Measurements from ENCODE around the gene SV2A.
"Not testable (repeated sequence)": the region's sequence is repeated elsewhere in the genome, so short reads cannot be mapped to it uniquely, and the experiment has no call there.

Gene SV2A

DNA sequence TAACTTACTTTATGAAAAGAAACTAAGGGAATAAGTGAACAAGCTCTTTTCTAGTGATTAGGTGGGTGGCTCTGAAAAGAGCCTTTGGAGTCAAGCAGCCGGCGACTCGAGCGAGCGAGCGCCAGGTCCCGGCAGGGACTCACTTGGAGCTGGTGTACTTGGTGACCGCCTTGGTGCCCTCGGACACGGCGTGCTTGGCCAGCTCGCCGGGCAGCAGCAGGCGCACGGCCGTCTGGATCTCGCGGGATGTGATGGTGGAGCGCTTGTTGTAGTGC lies 31.6 kb downstream of the SV2A start:
- not testable (repeated sequence) for DNase-seq

GRCh38 chr1:149885339-149886120 lies 32.1 kb downstream of the SV2A start:
- DNase-seq: peak; percentile 86

DNA sequence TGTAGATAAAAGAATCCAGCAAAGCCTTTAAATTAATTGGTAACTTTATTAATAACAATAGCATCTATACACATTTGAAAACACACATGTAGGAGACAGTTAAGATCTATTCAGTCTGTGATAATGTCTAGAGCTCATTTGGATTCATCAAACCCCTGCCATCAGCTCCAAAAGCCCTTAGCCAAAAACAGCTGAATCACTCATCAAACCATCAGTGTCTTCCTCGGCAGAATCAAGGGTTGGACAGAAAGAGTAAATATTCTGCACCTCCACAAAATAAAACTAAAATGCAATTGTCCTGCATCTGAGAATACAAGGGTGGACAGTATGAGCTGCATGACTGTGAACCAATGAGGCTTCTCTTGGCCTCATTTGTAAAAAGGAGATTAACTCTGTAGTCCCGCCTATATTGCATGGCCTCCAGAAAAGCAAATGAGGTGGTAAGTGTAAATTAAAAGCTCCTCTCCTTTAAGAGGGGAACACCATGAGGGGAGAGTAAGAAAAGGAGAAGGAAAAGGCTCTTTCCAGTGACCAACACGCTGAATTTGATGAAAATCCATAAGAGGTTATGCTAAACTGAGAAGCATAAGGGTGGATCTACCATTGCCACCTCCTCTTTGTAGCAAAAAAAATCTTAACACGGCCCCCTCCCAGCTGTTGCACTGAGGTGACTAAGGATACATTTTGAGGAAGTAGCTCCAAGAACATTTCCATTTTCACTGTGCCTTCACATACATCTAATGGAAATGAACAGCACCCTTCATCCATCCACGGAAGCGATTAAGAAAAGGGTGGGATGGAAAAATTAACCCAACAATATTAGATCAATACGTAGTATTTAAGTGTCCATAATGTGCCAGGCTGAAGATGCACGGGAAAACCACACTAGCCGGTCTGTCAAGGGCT lies 33.0 kb downstream of the SV2A start:
- peak; percentile 17 to 42 for DNase-seq

DNA sequence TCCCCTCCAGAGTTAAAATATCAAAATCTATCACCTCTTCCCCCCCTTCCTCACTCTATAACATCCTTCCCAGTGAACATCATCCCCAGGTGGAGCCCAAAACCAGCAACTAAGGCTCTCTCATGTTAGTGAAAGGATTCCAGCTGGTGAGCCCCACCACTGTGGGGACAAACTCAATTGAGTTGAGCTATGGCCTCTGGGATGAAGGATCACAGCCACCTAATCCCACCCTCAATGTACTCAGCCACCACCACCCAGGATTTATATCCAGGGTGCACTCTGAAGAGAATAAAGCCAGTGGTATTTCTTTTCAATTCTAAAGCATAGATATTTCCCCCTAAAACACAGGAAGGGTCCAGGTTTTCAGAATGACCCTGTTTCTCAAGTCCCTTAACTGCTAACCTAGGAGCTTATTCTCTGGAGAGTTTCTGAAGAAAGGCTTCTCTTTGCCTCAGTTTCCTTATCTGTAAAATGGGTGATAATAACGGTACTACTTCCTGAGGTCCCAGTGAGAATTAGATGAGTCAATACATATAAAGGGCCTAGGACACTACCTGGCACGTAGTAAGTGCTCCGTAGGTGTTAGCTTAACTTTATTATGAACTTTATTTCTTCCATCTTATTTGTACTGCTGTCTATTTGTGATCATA lies 33.9 kb downstream of the SV2A start:
- no peak for DNase-seq

- no peak for DNase-seq
Observed at GRCh38 chr1:149881876-149882275, 35.8 kb downstream of the SV2A start.

GRCh38 chr1:149879556-149879955 lies 38.1 kb downstream of the SV2A start:
- no peak for DNase-seq

DNA sequence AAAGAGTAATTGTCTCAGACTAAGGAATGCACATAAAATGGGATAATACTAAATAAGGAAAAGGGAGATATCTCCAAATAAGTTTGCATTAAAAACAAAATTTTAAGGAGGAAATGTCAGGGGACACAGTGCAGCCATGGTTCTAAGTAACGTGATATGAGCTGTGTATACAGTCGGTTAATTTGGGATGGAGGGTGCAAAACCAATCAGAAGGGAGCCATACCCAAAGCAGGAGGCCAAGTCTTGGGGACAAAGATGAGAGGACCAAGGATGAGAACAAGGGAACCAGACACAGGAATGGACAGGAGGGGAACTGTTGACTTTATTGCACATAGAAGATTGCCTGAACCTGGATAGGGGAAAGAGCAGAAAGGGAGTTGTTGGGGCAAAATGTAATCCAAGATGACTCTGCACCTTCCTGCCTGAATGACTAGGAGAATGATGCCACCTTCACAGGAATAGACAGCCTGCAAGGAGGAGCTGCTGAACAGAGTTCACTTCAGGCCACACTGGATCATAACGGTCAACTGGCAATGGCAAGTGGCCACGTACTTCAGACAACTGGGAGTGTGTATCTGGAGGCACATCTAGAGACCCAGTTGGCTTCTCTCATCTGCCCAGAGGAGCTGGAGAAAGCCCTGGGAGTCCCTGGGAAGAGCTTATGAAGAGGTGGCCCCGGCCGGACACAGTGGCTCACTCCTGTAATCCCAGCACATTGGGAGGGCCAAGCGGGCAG lies 40.3 kb downstream of the SV2A start:
- no peak for DNase-seq

GRCh38 chr1:149873060-149873459 lies 44.6 kb downstream of the SV2A start:
- not testable (repeated sequence) for DNase-seq

GRCh38 chr1:149866887-149867286 lies 50.8 kb downstream of the SV2A start:
- DNase-seq: not testable (repeated sequence)

DNA sequence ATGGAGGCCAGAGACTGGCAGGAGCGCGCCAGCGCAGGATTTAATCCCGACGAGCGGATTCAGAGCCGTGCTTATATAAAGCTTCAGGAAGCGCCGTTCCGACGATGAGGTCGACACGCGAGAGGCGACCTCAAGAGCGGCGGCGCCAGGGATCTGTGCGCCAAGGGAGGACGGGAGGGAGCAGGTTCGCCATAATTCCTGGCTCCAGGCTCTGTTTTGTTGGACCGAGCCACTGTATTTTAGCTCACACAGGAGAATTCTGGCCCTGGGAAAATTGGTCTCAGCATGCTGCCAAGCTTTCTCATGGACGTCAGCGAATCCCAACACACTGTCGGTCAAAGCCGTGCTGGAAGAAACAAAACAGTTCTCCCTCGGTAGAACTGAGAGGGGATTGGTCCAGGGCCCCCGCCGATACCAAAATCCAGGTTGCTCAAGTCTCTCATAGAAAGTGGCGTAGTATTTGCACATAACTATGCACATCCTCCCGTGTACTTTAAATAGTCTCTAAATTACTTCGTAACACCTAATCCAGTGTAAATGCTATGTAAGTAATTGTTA lies 56.1 kb downstream of the SV2A start:
- not testable (repeated sequence) for DNase-seq

GRCh38 chr1:149860684-149861496 lies 56.8 kb downstream of the SV2A start:
- not testable (repeated sequence) for DNase-seq

GRCh38 chr1:149860271-149860670 lies 57.4 kb downstream of the SV2A start:
- not testable (repeated sequence) for DNase-seq
